Medulla oblongata (tissue), 1 donor: ENCODE results near the gene SLC8A2.
"Not testable (repeated sequence)": the region's sequence is repeated elsewhere in the genome, so short reads cannot be mapped to it uniquely, and the experiment has no call there.

Experiments
- DNase-seq: peaks from one replicate; pipeline ENCODE4 v3.0.0-alpha.2; 2015; ENCODE audit errors: extremely low spot score

Gene SLC8A2

DNA sequence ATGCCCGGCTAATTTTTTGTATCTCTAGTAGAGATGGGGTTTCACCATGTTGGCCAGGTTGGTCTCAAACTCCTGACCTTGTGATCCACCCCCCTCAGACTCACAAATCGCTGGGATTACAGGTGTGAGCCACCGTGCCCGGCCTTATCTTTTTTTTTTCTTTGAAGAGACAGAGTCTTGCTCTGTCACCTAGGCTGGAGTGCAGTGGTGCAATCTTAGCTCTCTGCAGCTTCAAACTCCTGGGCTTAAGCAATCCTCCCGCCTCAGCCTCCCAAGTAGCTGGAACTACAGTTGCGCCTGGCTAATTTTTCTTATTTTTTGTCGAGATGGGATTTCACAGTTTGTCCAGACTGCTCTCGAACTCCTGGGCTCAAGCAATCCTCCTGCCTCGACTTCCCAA is 60.0 kb downstream of the SLC8A2 start:
- not testable (repeated sequence) for DNase-seq

DNA sequence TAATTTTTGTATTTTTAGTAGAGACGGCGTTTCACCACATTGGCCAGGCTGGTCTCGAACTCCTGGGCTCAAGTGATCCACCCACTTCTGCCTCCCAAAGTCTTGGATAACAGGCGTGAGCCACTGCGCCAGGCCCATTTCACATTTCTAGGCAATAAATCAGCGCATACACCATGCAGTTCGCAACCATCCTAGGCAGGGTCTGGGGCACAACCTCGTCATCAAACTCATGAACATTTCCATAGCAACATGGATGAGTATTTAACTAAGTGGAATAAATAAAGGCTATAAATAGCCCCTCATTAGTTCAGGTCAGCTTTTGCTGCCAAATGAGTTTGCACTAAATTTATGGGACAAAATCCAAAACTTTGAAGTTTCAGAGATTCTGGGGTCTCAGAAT is 60.6 kb downstream of the SLC8A2 start:
- DNase-seq: no peak

DNA sequence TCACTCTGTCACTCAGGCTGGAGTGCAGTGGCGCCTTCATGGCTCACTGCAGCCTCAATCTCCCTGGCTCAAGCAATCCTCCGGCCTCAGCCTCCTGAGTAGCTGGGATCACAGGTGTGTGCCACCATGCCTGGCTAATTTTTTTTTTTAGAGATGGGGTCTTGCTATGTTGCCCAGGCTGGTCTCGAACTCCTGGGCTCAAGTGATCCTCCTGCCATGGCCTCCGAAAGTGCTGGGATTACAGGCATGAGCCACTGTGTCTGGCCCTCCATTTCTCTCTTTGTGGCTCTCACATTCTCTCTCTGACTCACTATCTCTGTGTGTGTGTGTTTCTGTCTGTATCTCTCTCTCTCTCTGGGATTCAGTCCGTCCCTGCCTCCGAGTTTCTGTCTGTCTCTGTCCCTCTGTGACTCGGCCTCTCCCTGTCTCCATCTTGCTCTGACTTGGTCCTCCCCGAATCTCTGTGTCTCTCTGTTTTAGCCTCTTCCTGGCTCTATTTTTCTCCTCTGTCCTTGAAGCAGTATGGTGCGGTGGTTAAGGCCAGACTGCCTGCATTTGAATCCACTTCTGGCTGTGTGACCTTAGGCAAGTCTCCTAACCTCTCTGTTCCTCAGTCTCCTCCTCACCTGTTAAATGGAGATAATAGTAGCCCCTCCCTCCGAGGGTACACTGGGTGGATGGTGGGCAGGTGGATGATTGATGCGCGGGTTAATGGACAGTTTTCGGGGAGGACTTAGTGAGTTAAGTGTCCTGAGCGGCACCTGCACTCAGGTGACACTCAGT is 63.3 kb downstream of the SLC8A2 start:
- no peak for DNase-seq

DNA sequence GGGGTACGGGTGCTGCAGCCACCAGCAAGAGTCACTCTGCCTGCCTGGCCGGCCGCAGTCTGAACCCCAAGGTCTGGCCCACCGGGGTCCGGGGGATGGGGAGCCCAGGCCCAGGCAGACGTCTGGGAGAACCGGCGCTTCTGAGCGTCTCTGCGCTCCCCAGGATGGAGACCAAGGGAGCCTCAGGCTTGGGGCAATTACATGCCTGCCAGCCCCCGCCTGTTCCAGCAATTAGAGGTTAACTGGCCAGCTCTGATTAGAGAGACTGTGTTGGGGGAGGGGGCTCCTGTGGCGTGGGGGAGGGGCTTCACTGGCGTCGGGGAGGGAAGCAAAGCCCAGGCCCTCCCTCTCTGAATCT is 64.3 kb downstream of the SLC8A2 start:
- no peak for DNase-seq

DNA sequence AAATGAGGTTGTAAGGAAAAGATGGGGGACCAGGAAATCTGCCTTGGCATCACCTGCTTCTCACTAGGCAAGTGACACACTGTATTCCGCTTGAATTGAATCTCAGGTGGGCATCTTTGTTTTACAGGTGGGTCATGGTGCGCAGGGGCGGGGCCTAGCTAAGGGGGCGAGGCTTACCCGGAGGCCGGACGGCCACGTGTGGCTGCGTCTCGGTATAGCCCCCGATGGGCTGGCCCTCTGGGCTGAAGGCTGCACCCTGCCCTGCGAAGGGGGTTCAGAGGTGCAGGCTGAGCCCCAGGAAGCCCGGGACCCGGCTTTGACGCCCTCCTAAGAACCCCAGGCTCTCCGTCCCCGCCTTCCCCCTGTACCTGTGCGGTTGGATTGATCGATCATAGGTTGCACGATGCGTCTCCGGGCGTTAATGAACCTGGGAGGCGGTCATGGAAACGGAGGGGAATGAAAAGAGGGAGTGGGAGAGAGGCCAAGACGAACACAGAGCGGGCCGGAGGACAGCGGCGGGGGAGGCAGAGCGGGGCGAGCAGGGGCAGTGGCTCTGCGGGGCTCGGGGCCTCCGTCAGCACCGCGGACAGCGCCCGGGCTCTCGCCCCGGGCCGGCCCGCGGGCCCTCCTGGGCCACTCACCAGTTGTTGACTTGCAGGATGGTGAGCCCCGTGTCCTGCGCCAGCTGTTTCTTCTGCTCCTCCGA is 64.8 kb downstream of the SLC8A2 start:
- no peak for DNase-seq

DNA sequence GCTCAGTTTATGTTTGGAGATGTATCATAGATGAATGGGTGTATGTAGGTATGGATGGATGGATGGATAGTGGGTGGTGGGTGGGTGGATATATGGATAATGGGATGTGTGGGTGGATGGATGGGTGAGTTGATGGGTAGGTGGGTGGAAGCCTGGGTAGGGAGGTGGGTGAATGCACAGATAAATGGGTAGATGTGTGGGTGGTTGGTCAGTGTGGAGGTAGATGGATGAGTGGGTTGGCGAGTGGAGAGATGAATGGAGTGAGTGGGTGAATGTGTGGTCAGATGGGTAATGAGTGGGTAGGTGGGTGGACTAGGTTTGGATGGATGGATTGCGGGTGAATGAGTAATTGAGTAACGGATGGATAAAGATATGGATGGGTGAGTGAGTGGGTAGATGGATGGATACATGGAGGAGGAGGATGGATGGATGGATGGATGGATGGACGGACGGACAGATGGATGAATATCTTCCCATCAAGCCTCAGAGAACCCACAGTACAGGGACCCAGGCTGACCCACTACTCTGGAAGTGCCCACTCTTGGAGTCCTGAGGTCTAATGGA is 65.8 kb downstream of the SLC8A2 start:
- no peak for DNase-seq

DNA sequence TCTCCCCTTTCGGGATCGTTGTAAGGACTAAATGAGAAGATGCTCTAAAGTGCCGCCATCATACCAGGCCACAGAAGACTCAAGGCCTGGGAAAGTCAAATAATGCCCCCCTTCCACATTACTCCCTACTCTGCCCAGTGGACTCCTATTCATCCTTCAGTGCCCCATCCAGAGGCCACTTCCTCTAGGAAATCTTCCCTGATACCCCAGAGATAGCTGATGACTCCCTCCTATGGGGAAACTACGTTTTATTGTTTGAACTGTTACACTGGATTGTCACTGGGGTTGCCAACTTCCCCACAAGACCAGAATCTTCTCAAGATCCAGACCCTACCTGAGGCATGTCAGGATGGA is 66.5 kb downstream of the SLC8A2 start:
- DNase-seq: no peak

DNA sequence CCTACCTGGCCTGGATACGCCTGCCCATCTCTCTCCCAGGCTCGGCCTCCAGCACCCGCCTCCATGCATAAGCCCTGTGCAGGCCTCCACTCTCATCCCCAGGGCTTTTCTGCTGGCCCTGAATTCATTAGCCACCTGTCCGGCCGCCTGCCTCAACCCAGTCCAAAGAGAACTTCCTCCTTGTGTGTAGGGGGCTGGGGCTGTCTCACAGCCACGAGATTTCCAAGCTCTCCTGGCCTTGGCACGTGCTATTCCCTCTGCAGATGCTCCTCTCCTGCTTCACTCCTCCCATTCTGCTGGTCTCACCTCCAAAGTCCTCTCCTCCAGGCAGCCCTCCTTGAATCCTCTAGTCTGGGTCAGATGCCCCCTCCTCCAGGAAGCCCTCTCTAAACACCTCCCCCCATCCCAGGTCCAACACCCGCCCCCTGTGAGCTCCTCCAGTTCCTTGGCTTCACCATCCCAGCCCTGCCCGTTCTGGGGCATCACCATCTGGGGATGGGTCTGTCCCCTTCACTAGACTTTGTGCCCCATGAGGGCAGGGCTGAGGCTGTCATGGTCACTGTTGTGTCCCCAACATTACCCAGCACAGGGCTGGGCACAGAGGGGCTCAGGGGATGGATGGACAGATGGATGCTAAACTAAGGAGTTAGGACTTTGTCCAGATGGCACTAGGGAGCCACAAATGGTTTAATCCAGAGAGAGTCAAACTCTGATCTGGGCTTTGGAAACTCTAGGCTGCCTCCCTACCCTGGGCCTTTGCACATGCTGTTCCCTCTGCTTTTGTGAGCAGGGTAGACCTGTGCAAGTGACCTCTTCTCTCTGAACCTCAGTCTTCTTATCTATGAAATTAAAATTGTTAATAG is 67.1 kb downstream of the SLC8A2 start:
- DNase-seq: no peak

DNA sequence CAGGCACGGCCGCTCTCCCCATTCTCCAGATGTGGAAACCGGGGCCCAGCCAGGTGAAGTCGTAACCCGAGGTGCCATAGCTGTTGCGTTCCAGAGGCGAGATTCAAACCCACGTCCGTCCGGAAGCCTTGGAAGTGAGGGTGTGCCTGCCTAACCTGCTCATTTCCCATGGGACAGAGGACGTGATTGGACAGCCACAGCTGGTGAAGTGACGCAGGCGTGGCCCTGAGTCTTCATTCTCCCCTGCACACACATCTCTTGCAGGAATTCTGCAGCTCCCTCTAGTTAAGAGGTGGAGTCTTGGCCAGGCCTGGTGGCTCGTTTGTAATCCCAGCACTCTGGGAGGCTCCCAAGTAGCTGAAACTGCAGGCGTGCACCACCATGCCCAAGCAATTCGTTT is 69.2 kb downstream of the SLC8A2 start:
- no peak for DNase-seq

DNA sequence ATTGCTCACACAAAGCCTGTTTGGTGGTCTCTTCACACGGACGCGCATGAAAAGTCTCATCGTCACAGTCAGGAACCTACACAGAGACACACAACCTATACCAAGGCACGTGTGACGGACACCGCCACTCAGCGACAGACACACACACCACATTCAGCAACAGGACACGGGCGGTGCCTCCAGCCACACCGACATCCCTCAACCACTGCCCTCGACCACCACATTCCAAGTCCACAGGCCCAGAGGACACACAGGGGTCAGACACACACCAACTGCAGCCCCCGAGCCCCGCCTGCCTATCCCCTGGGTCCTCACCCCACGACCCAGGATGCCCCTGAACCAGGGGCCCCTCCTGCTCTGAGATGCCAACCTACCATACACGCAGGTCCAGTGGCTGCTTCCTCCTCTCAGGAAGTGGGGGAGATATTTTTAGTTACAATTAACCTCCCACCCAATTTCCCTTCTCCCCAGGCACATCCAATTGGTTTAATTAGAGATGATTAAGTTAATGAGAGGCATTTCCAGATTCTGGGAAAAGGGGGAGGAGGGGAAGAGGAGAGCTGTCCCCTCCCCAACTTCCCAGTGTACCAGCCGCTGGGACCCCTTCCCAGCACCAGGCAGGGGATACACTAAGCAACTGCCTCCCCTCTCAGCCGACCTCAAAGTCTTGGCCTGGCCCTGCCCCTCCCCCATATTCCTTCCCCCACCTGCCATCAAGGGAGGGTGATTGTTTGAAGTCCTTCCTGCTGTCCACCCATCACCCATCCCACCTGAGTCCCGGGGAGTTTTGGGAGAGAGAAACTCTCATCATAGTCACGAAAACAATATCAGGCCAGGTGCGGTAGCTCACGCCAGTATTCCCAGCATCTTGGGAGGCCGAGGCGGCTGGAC is 72.7 kb downstream of the SLC8A2 start:
- no peak for DNase-seq

DNA sequence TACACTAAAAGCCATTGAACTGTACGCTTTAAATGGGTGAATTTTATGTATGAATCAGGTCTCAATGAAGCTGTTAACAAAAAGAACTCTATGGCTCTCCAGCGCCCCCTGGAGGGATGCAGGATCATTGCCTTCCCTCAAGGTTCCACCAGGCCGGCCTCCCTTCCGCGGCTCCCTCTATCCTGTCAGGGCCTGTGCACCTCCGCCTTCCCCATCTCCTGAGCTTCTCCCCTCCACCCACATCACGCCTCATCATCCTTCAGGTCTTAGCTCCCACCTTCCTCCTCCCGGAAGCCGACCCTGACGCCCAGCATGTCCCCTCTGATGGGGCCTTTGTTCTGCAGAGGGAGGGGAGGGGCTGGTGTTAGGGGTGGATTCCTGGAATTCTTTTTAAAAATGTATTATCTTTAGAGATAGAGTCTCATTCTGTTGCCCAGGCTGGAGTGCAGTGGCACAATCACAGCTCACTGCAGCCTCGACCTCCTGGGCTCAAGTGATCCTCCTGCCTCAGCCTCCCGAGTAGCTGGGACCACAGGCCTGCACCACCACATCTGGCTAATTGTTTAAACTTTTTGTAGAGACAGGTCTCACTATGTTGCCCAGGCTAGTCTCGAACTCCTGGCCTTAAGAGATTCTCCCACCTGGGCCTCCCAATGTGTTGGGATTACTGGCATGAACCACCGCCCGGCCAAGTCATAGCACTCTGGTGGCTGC is 80.0 kb downstream of the SLC8A2 start:
- DNase-seq: peak; percentile 73

DNA sequence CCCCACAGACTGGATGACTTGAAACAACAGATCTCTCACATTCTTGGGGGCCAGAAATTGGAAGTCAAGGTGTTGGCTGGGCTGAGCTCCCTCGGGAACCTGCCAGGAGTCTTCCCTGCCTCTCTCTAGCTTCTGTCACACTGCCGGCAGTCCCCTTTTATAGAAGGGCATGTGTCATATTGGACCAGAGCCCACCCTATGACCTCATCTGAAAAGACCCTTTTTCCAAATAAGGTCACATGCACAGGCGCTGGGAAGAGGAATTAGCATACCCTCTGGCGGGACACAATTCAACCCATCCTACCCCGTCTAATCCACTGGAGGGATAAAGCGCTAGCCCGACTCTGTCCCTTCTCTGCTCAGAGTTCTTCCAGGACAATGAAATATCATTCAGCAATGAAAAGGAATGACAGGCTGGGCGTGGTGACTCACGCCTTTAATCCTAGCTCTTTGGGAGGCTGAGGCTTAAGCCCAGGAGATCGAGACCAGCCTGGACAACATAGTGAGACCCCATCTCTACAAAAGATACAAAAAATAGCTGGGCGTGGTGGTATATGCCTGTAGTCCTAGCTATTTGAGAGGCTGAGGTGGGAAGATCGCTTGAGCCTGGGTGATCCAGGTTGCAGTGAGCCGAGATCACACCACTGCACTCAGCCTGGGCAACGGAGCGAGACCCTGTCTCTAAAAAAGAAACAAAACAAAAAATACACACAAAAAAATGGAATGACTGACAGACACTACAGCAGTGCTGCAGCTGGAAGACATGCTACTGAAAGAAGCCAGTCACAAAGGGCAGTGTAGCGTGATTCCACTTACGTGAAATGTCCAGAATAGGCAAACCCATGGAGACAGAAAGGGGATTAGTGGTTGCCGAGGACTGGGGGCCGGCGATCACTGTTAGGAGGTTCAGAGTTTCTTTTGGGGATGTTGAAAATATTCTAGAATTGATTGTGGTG is 80.9 kb downstream of the SLC8A2 start:
- no peak for DNase-seq

DNA sequence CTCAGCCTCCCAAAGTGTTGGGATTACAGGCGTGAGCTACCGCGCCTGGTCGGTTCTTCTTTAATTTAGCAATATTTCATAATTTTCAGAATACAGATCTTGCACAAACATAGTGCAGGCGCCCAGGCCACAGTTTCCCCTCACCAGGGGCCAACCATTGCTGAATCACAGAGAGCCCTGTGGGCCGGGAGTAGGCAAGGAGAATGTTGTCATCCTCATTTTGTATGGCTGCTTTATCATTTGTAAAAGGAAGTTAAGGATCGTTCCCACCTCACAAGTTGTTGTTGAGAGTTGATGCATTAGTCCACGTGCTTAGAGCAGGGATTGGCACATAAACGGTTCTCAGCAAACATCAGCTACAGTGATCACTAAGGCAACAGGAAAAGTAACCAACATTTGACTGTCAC is 82.5 kb downstream of the SLC8A2 start:
- no peak for DNase-seq

DNA sequence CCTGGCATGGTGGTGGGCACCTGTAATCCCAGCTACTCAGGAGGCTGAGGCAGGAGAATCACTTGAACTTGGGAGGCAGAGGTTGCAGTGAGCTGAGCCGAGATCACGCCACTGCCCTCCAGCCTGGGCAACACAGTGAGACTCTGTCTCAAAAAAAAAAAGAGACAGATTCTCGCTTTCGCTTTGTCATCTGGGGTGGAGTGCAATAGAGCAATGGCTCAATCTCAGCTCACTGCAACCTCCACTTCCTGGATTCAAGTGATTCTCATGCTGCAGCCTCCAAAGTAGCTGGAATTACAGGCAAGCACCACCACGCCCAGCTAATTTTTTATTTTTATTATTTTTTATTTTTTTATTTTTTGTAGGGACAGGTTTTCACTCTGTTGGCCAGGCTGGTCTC is 83.0 kb downstream of the SLC8A2 start:
- not testable (repeated sequence) for DNase-seq

DNA sequence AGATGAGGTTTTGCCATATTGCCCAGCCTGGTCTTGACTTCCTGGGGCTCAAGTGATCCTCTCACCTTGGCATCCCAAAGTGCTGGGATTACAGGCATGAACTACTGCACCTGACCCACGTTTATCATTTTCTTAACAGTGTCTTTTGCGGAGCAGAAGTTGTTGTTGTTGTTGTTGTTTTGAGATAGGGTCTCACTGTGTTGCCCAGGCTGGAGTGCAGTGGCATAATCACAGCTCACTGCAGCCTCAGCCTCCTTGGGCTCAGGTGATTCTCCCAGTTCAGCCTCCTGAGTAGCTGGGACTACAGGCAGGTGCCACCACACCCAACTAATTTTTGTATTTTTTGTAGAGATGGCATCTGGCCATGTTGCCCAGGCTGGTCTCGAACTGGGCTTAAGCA is 84.1 kb downstream of the SLC8A2 start:
- not testable (repeated sequence) for DNase-seq

DNA sequence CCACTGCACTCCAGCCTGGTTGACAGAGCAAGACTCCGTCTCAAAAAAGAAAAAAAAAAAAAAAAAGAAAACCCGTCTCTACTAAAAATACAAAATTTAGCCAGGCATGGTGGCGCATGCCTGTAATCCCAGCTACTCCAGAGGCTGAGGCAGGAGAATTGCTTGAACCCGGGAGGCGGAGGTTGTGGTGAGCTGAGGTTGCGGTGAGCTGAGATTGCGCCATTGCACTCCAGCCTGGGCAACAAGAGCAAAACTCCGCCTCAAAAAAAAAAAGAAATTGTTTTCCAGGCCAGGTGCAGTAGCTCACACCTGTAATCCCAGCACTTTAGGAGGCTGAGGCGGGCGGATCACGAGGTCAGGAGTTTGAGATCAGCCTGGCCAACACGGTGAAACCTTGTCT is 85.1 kb downstream of the SLC8A2 start:
- DNase-seq: not testable (repeated sequence)

DNA sequence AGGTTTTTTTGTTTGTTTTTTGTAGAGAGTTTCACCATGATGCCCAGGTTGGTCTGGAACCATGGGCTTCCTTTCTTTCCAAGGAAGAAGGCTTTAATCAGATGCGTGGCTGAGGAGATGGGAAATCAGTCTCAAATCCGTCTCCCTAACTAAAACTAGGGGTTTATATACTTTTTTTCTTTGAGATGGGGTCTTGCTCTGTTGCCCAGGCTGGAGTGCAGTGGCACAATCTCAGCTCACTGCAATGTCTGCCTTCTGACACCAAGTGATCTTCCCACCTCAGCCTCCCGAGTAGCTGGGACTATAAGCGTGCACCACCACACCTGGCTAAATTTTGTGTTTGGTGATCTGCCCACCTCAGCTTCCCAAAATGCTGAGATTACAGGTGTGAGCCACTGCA is 87.2 kb downstream of the SLC8A2 start:
- DNase-seq: not testable (repeated sequence)

DNA sequence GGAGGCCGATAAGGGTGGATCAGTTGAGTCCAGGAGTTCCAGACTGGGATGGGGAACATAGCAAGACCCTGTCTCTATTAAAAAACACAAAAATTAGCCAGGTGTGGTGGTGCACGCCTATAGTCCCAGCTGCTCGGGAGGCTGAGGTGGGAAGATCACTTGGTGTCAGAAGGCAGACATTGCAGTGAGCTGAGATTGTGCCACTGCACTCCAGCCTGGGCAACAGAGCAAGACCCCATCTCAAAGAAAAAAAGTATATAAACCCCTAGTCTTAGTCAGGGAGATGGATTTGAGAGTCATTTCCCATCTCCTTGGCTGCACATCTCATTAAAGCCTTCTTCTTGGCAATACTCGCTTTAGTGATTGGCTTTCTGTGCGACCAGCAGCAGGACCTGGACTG is 87.8 kb downstream of the SLC8A2 start:
- not testable (repeated sequence) for DNase-seq

DNA sequence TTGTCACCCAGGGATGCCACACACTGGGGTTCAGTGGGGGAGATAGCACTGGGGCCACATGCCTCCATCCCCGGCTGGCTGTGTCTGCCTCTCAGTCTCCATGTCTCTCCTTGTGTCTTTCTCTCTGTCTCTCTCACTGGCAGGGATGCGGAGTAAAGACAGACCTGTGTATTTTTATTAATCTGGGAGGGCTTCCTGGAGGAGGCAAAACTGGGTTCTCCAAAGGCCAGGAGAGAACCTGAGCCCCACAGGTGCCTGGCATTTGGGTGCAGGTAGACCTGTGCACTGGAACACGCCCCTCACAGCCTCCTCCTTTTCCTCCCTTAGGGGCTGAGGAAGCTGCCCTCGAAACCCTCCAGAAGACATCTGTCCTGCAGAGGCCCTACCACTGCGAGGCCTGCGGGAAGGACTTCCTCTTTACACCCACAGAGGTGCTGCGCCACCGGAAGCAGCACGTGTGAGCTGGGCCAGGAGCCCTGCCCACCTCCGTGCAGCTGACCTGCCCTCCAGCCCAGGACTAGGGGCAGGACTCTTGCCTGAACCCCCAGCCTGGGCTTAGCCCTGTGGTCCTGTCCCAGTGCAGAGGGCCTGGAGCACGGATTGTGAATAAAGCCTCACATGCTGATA is 89.9 kb downstream of the SLC8A2 start:
- no peak for DNase-seq
